RPMI7951 (cell line): ENCODE data around the gene DCLK2. TPM values are rescaled to one million over a fixed set of nuclear protein-coding genes. Genes with fewer than 3 reads are reported as not detected.

Source experiments
- DNase-seq: peaks from one replicate; pipeline ENCODE4 v3.0.0-alpha.2; 2012; ENCODE audit warnings: low read depth
- total RNA-seq: library from RNA; depleted of rRNA; stranded (reverse); fragments of >200 nt; shearing (Covaris generic); gene quantifications from 2 replicates; pipeline ENCODE4 v1.2.3, GENCODE V29; 2014

The DCLK2 gene
- total RNA-seq, 1 experiment from 2014 or later = 4.1 TPM

DNA sequence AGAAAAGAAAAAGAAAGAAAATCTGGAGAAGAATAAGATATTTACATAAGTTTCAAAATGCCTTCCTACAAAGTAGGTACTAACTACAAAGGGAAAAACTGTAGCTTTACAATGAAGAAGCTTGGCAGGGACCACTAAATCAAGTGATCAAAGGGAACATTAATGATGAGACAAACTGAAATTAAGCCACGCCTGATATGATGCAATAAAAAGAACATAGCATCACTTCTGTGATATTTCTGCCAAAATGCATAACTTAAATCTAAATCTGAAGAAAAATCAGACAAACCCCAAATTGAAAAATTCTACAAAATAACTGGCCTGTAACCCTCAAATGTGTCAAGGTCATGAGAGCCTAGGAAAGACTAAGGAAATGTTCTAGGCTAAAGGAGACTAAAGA, 8.9 kb upstream of the DCLK2 start:
- no peak for DNase-seq

DNA sequence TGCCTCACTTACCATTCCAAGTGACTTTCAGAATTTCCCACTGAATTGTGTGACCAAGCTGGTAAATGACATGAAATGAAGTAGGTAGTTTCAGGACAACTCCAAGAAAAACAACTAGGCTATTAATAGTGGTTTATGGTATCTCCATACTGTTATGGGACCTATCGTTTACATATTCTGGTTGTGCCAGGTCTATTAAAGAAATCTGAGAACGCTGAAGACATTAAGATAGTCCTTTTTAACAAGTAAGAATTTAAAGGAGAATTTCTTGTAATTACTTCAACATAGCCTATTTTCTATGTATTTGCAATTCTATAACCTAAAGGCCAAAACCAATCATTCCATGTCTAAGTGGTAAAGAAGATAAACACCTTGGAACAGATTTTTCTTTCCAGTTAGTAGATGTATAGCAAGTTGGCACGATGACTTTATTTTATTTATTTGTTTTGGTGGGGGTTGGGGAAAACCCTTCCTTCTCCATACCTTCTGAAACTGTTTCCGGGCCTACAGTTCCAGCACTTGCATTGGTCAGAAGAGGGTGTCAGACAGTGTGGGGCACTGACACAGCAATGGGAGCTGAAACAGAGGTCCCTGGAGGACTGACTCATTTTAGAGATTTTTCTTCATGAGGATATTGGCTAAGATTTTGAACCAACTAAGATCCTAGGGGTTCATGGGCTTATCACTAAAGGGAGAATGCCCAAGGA, 7.6 kb upstream of the DCLK2 start:
- DNase-seq = no peak

DNA sequence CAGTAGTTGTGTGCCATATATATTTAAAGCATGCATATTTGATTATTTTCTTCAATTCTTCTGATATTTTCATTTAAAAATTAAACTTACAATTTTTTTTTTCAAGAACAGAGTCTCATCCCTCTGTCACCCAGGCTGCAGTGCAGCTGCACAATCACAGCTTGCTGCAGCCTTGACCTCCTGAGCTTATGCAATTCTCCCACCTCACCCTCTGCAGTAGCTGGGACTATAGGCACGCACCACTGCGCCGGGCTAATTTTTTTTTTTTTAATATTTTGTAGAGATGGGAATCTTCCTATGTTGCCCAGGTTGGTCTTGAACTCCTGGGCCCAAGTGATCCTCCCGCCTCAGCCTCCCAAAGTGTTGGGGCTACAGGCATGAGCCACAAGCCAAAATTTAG, 5.8 kb upstream of the DCLK2 start:
- DNase-seq = no peak

DNA sequence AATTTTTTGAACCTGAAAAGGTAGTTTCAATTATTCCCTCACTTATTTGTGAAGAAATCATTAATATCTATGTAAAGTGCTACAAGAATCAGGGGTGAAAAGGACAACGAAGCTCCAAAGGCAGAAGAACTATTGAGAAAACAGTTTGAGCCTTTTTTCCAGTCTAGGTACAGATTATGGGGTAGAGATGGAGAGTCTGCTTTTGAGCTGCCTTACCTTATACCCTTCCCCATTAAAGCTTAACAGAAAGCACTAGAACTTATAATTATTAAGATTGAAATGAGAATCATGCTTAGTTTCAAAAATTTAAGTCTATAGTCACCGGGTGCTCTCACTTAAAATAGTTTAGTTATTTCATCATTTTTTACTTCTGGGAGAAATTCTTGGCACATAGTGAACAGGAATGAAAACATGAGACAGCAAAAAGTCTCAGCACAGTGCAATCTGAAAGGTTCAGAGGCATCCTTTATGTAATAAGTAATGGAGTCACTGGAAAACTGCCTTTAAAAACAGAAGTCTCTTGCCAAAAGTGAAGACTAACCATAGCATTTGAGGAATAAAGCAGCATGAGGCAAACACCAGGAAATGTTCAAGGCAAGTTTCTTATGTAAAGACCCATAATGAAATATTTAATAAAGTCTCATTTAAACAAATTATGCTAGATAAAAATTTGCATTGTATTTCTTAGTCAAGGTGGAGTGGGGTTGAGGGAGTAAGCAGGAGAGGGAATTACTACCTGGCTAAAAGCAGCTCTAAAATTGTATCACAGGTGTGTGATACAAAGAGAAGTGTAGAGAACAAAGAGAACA, 5.1 kb upstream of the DCLK2 start:
- DNase-seq = peak; percentile 23

DNA sequence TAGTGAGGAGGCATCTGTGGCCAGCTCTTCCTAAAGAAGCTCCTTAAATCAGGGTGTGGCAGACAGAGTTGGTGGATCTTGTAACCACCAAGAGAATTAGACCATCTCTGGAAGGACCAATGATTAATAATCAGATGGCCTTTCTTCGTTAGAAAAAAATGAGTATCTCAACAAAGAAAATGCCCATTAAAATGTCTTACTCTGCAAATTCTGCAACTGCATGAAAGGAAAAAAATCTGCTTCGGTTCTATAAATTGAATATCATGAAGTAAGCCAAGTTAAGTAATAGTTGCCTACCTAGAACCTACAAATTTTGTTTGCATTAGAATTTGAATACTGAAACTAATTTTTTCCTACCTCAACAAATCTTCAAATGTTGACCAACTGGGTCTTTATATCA, 4.2 kb upstream of the DCLK2 start:
- DNase-seq = no peak

DNA sequence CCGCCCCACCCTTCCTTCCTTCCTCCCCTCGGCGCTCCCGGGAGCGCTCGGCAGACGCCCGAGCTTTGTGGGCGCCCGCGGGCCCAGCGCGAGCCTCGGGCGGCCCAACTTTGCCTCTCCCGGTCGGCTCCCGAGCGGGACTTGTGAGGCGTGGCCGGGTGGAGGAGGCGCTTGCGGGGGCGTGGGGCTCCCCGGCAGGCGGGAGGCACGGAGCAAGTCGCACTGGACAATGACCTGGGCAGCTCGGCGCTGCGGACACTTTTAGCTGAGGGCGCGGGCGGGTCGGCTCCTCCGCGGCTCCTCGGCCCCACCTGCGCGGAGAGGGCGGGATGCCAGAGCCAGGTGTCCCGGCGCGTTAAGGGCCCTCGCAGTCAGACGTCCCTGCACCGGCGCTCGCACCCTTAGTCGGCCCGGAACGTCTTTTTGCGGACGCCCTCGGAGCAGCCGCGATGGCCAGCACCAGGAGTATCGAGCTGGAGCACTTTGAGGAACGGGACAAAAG, 385 bp downstream of the DCLK2 start:
- peak; percentile 61 for DNase-seq

DNA sequence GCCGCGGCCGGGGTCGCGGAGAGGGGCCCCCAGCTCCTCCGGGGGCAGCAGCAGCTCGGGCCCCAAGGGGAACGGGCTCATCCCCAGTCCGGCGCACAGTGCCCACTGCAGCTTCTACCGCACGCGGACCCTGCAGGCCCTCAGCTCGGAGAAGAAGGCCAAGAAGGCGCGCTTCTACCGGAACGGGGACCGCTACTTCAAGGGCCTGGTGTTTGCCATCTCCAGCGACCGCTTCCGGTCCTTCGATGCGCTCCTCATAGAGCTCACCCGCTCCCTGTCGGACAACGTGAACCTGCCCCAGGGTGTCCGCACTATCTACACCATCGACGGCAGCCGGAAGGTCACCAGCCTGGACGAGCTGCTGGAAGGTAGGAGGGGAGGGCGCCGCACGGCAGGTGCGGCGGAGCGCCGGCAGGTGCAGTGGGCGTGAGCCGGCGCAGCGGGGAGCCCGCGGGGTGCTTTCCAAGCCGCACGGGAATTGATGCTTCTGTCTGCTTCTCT, 886 bp downstream of the DCLK2 start:
- DNase-seq = peak; percentile 50

DNA sequence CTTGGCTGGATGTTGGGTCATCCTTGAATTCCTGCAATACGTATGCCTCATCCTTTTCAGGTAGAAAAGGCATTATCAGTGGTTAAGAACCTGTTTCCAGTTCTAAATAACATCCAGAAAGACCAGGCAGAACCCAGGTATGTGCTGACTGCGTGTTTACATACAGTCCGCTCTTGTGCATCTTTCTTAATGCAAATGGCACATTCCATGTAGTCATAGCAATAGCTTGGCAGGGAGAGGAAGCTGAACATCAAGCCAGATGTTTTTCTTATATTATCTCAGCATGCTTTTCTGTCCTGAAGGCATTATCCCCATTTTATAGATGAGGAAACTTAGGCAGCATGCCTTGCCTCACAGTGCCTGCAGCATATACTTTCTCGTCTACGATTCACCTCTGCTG, 2.1 kb downstream of the DCLK2 start:
- no peak for DNase-seq

DNA sequence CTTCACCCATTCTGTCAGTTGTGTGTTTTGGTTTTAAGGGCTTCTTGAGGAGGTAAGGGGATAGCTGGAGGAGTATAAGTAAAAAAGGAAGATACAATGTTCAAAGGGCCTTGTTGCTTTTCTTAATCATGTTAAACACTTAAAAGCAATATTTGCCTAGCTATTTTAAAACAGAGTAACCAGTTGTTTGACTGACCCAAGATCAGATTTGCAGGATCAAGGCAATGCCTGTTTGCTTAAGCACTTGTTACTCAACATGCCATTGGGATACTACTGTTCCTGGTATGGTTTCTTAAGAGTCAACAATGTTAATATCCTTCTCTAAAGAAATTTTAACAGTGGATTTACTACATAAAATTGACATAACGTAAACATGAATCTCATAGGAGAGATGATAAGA, 2.6 kb downstream of the DCLK2 start:
- no peak for DNase-seq

DNA sequence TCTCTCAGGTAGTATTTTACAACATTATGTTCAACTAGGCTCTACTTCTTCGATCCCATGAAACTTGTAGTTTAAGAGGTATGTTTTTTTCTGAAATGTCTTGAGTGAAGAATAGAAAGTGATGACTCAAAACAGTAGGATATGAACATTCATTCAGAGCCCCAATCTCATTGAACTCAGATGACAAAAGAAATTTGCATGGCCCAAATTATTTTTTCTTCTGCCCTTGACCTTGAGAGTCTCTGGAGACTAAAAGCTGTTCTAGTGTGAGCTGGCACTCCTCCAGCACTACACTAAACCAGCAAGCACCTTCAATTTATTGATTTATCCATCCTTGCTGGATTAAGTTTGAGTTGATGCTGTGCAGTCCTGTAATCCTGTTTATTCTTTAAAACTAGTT, 4.0 kb downstream of the DCLK2 start:
- no peak for DNase-seq

DNA sequence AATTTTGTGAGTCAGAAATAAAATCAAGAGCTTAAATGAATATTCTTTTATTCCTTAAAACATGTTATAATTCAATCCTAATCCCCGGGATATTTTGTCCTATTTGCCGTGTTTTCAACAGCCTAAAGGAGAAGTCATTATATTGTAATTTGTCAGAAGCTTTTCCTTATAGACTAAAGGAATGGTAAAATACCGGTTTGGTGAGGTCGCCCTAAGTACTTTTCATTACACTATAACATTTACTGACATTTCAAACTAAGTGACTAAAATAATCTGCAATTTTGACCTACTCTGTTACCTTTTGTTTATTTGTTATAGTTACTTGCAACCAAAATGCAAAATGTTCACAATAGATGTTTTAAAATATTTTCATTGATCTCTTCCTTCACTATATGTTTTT, 8.8 kb downstream of the DCLK2 start:
- DNase-seq = no peak

DNA sequence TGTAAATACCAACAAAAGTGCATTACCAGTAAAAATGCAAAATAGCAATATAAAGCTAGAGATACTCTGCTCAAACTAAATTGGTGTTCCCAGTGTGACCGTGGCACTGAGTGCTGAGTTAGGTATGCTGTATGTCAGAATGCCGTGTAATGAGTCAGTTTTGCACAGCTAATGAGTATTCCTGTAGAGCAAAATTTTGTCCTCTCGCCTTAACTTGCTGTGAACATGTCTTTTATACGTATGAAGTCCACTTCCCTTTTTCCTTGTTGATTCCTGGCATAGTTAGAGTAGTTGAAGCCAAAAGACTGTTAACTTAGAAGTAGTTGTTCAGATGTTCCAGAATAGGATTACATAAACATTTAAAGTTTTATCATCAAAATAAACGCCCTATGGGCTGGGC, 11.5 kb downstream of the DCLK2 start:
- DNase-seq = no peak

DNA sequence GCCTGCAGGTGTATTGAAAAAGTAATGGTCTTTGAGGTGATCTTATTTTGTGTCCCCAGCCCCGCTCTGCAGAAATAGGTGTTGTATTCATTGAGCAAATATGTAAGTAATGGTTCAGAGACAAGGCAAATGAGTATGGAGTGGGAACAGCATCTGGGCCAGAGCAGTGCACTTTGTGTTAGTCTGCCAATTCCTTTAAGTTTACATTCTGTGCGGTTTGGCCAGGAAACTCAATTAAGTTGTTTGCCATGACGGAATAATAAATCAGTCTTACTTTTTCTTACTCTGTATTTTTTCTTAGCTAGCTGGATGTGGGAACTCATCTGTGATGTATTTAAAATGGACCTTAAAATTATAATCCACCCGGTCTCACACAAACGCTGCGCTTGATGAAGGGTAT, 12.6 kb downstream of the DCLK2 start:
- no peak for DNase-seq

DNA sequence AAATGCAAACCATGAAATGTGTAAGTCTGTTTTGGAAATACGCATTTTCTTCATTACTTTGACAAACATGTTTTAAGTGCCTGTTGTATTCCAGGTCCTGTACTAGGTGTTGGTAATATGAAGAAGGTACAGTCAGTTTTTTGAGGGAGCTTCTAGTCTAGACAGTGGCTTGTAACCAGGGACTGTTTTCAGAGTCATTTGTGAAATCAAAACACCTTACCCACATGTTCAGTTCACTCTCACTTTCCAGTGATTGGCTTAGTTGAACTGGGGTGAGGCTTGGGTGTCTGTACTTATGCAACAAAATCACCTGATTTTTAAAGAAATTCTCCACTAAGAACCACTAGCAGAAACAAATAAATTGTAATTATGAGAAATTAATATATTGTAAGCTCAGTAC, 16.4 kb downstream of the DCLK2 start:
- no peak for DNase-seq

DNA sequence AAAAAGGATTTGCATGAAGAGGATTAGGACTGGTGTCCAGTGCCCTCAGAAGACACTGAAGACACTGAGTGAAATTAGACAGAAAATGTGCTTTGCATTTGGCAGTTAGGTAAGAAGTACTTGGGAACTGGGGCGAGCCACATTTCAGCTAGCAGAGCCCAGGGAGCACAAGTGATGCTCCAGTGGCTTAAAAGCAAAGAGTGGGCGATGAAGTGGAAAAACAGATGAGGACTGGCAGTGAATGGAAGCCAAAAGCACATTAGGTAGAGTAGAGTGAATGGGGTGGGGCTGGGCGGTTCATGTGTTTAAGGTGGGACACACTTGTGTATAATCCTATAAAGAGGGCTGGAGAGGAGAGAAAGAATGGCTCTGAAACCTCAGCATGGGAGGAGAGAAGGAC, 18.4 kb downstream of the DCLK2 start:
- no peak for DNase-seq

DNA sequence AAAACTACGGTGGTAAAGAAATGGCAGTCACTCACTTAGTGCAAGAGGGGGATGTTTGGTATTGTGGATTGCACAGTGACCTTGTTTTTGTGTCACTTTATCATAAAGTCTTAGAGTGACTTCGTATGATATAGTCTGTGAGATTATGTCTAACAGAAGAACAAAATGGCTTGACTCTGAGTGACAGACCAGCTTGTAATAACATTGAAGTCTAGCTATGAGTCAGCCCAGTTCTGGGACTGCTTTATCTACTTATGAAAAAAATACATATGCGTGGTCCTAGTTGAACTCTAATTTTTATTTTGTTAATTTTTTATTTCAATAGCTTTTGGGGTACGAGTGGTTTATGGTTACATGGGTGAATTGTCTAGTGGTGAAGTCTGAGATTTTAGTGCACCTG, 20.0 kb downstream of the DCLK2 start:
- DNase-seq = no peak

DNA sequence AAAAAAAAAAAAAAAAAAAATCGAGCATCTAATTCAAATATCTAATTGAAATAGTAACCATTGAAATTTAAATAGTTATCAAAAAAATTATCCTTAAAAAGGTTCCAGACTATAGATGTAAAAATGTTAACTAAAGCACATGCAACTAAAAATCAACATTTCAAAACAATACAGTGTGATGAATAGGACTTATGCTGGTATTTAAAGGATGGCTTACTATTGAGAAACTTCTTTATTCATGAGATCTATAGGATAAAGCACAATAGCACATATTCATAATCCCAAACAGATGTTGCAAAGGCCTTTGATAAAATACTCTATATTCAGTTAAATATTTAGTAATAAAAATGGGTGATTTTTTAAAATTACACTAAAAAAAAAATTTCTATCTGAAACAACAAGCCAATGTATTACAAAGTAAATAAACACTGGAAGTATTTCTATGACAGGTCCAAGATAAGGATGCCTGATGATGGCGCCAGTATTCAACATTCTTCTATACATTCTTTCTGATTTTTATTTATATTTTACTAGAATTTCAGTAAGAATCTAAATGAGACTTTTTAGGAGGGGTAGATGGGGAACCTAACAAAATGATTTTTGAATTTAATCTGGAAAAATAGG, 26.3 kb downstream of the DCLK2 start:
- no peak for DNase-seq

DNA sequence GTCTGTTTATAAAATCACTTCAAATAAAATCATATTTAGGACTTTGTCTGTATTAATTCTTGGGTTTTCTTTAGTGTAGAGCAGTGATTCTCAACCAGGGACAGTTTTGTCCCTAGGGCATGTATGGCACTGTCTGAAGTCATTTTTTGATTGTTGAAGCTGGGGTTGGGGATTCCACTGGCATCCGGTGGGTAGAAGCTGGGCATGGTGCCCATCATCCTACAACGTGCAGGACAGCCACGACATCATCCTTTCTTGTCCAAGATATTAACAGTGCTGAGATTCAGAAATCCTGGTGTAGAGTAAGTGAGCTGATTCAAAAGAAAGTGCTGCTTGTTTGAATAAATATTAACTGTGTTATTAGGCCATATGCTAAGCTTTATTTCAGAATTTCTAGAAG, 28.6 kb downstream of the DCLK2 start:
- peak; percentile 64 for DNase-seq

DNA sequence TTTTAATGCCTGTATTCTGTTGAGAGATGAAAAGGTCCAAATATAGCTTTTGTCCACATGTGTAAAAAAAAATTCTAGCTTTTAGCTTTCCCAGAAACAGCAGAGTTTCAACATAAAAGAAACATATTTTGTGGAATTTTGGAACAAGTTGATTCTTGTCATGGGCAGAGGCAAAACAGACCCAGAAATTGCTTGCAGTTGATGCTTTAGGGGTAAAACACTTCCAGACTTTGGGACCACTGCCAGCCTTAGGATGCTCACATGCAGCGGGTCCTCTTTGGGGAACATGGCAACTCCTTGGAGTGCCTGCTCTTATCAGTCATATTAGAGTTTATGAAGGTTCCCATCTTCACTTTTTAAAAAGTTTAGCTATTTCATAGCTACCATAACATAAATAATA, 30.4 kb downstream of the DCLK2 start:
- DNase-seq = no peak

DNA sequence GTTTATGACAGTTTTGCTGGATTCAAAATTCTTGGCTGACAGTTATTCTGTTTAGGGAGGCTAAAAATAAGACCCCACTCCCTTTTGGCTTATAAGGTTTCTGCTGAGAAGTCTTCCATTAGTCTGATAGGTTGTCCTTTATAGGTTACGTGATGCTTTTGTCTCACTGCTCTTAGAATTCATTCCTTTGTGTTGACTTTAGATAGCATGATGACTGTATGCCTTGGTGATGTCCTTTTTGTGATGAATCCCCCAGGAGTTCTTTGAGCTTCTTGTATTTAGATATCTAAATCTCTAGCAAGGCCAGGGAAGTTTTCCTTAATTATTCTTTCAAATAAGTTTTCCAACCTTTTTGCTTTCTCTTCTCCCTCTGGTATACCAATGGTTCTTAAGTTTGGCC, 36.4 kb downstream of the DCLK2 start:
- no peak for DNase-seq

DNA sequence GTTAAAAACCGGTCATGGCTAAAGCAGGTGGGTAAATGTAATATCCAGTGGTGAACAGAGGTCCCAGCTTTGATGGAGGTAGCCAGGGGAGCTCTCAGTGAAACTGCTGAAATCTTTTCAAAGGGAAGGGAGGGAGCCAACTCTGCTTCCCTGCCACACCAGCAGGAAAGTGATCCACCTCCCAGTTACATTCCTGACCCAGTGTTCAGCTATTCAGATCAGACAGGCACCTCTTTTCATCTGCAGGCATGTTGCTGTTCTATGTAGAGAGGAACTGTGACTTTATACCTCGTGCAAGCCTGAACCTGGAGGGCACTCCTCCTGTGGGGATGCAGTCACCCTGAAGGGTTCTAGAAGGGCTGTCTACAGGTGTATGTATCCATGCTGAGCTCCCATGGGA, 37.6 kb downstream of the DCLK2 start:
- no peak for DNase-seq

DNA sequence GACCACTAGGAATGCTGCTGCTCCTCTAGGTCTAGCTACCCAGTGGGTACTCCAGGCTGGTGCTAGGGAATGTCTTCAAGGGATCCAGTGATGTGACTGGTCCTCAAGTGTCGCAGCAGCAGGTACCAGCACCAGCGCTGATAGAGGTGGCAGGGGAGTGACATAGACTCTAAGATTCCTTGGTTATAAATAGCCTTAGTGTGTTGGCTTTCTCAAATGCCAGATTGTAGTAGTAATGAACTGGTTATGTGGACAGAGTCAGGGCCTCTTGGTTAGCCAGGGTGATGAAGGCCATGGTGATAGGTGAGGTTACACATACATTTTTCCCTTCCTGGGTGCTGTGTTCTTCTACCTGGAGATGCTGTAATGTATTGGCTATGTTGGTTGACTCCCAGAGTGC, 38.3 kb downstream of the DCLK2 start:
- DNase-seq = no peak

DNA sequence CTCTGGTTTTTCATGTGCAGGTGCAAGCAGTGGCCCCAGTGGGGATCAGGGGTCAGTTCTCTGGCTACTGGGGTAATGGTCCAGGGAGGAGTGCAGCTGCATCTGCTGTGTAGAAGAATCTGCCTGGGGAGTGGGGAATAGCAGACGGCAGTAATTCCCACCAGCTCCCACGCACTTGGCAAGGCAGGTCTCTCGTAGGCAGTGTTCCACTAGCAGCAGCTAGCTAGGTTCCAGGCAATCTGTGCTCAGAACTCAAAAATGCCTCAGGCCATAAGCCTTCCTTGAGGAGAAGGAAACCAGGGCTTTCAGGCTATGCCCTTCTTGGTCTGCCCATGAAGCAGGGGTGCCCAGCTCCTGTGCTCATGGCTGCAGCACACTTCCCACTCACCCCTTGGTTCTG, 38.8 kb downstream of the DCLK2 start:
- peak; percentile 37 for DNase-seq
